Astrocyte (in vitro differentiated cells and primary cell): Measurements from ENCODE around the gene SNRPB2. TPM values are rescaled to one million over a fixed set of nuclear protein-coding genes. Genes with fewer than 3 reads are reported as not detected.

ENCODE experiments used
- DNase-seq: peaks from one replicate; pipeline ENCODE4 v3.0.0-alpha.2; 2010; ENCODE audit warnings: low read depth
- FAIRE-seq: peaks from 2 replicates; lab custom pipeline; 2011; peaks lifted over from hg19 to GRCh38; lab: Jason Lieb, UNC
- H2AFZ ChIP-seq: 2 replicates; pipeline ENCODE4 v1.6.0; 2012; ENCODE audit warnings: low read depth, low read length, inconsistent platforms
- H3K27ac ChIP-seq: 2 replicates; pipeline ENCODE4 v1.5.1; 2011; ENCODE audit warnings: low read depth, low read length, inconsistent platforms
- H3K27me3 ChIP-seq: 2 replicates; pipeline ENCODE4 v1.6.0; 2011; ENCODE audit warnings: low read length, inconsistent platforms; ENCODE audit not compliant: insufficient read depth
- H3K36me3 ChIP-seq: 2 replicates; pipeline ENCODE4 v1.5.1; 2011; ENCODE audit warnings: low read length, inconsistent platforms; ENCODE audit not compliant: insufficient read depth
- H3K4me1 ChIP-seq: 2 replicates; pipeline ENCODE4 v1.5.1; 2011; ENCODE audit warnings: low read length, inconsistent platforms; ENCODE audit not compliant: insufficient read depth
- H3K4me2 ChIP-seq: 2 replicates; pipeline ENCODE4 v1.6.0; 2012; ENCODE audit warnings: low read length, inconsistent platforms
- H3K4me3 ChIP-seq: 2 replicates; pipeline ENCODE4 v1.5.1; 2011; ENCODE audit warnings: low read depth, mild to moderate bottlenecking, low read length, inconsistent platforms; ENCODE audit not compliant: insufficient read depth
- H3K79me2 ChIP-seq: 2 replicates; pipeline ENCODE4 v1.6.0; 2012; ENCODE audit warnings: mild to moderate bottlenecking, low read length, inconsistent platforms; ENCODE audit not compliant: insufficient read depth
- H3K9ac ChIP-seq: 2 replicates; pipeline ENCODE4 v1.6.0; 2012; ENCODE audit warnings: mild to moderate bottlenecking, low read length, inconsistent platforms
- H3K9me3 ChIP-seq: 2 replicates; pipeline ENCODE4 v1.5.1; 2012; ENCODE audit warnings: low read depth, mild to moderate bottlenecking, low read length, inconsistent platforms; ENCODE audit not compliant: insufficient read depth
- H4K20me1 ChIP-seq: 2 replicates; pipeline ENCODE4 v1.6.0; 2012; ENCODE audit warnings: low read length, inconsistent platforms; ENCODE audit not compliant: insufficient read depth
- H3K27ac Mint-ChIP-seq: one replicate; pipeline ENCODE4 v1.8.0; 2021; ENCODE audit warnings: mild to moderate bottlenecking, mixed read lengths; ENCODE audit not compliant: unreplicated experiment
- H3K27me3 Mint-ChIP-seq: one replicate; pipeline ENCODE4 v1.8.0; 2021; ENCODE audit warnings: low read depth, mixed read lengths; ENCODE audit not compliant: unreplicated experiment
- H3K36me3 Mint-ChIP-seq: one replicate; pipeline ENCODE4 v1.8.0; 2021; ENCODE audit warnings: low read depth, mixed read lengths; ENCODE audit not compliant: unreplicated experiment
- H3K4me1 Mint-ChIP-seq: one replicate; pipeline ENCODE4 v1.8.0; 2021; ENCODE audit warnings: low read depth, mixed read lengths; ENCODE audit not compliant: unreplicated experiment
- H3K4me3 Mint-ChIP-seq: one replicate; pipeline ENCODE4 v1.8.0; 2021; ENCODE audit warnings: mild to moderate bottlenecking, moderate library complexity, mixed read lengths; ENCODE audit not compliant: unreplicated experiment
- H3K9me3 Mint-ChIP-seq: one replicate; pipeline ENCODE4 v1.8.0; 2021; ENCODE audit warnings: mild to moderate bottlenecking, mixed read lengths; ENCODE audit not compliant: unreplicated experiment
- CTCF ChIP-seq: IDR thresholded peaks from 2 replicates; pipeline ENCODE4 v1.5.1; 2011; ENCODE audit warnings: low read depth, mild to moderate bottlenecking, inconsistent platforms, low read length, moderate library complexity; ENCODE audit not compliant: insufficient read depth
- EZH2 ChIP-seq: IDR thresholded peaks from 2 replicates; pipeline ENCODE4 v1.6.1; 2012; ENCODE audit warnings: mild to moderate bottlenecking, low read length, inconsistent platforms; ENCODE audit not compliant: insufficient read depth
- total RNA-seq: library from RNA; stranded (reverse); gene quantifications from 2 replicates; pipeline ENCODE4 v1.2.1, GENCODE V29; 2021

Gene SNRPB2
- total RNA-seq, 1 donor from 2014 or later, result 76.3 TPM

GRCh38 chr20:16689906-16690305 lies 39.9 kb upstream of the SNRPB2 start:
- no peaks in the 10 kb centered on the region for H3K79me2 ChIP-seq
- H3K9me3 ChIP-seq, result no peaks in the 10 kb centered on the region
- no peaks in the 10 kb centered on the region for H4K20me1 ChIP-seq
- no peaks in the 10 kb centered on the region for H3K9me3 Mint-ChIP-seq
- no peak overlapping the region for H3K9ac ChIP-seq
- no peak overlapping the region for H3K4me2 ChIP-seq
- no peaks in the 10 kb centered on the region for H3K36me3 Mint-ChIP-seq
- no peak overlapping the region for H3K4me3 Mint-ChIP-seq
- no peak overlapping the region for H2AFZ ChIP-seq
- peaks cover 2% of the 10 kb centered on the region for H3K27me3 Mint-ChIP-seq
- H3K27me3 ChIP-seq, result no peaks in the 10 kb centered on the region
- no peak overlapping the region for H3K4me3 ChIP-seq
- no peak overlapping the region for H3K27ac Mint-ChIP-seq
- H3K4me1 Mint-ChIP-seq, result no peaks in the 10 kb centered on the region
- H3K27ac ChIP-seq, result no peak overlapping the region
- no peaks in the 10 kb centered on the region for H3K4me1 ChIP-seq
- no peaks in the 10 kb centered on the region for H3K36me3 ChIP-seq
- FAIRE-seq (no peak), DNase-seq (no peak)
- TF ChIP-seq EZH2, result no peak
- no peak for TF ChIP-seq CTCF

DNA sequence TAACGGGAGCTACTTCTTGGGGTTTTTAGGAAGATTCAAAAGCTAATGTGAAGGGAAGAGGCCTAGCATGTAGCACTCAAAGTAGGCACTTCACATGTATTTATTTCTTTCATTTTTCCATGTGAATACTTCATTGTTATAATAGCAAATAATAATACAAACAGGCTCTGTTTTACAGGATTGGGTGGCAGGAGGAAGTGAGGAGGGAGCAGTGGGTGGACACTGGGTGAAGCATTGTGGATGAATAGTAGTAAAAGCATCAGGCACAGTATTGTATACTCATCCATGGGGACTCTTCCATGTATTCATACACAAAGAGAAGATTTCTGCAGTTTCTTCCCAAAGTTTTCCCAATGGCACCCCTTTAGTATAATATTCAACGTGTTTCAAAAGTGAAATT lies 38.4 kb upstream of the SNRPB2 start:
- no peaks in the 10 kb centered on the region for H3K4me1 Mint-ChIP-seq
- DNase-seq, result no peak
- H3K4me3 Mint-ChIP-seq, result no peak overlapping the region
- no peak for FAIRE-seq
- H3K9me3 ChIP-seq, result no peaks in the 10 kb centered on the region
- no peaks in the 10 kb centered on the region for H3K36me3 ChIP-seq
- no peak overlapping the region for H3K4me3 ChIP-seq
- no peaks in the 10 kb centered on the region for H3K27me3 ChIP-seq
- no peak overlapping the region for H3K4me2 ChIP-seq
- H3K27ac Mint-ChIP-seq, result no peak overlapping the region
- H3K79me2 ChIP-seq, result no peaks in the 10 kb centered on the region
- no peaks in the 10 kb centered on the region for H3K9me3 Mint-ChIP-seq
- TF ChIP-seq EZH2 (no peak), CTCF (no peak)
- H4K20me1 ChIP-seq, result no peaks in the 10 kb centered on the region
- H2AFZ ChIP-seq, result no peak overlapping the region
- H3K36me3 Mint-ChIP-seq, result no peaks in the 10 kb centered on the region
- no peaks in the 10 kb centered on the region for H3K4me1 ChIP-seq
- no peak overlapping the region for H3K27ac ChIP-seq
- H3K27me3 Mint-ChIP-seq, result peaks cover 2% of the 10 kb centered on the region
- H3K9ac ChIP-seq, result no peak overlapping the region

- Mint-ChIP-seq H3K27ac (no peak overlapping the region), H3K9me3 (no peaks in the 10 kb centered on the region), H3K27me3 (peaks cover 6% of the 10 kb centered on the region), H3K36me3 (no peaks in the 10 kb centered on the region), H3K4me1 (no peaks in the 10 kb centered on the region), H3K4me3 (no peak overlapping the region)
- H3K9ac ChIP-seq, result no peak overlapping the region
- no peaks in the 10 kb centered on the region for H3K36me3 ChIP-seq
- H3K4me3 ChIP-seq, result no peak overlapping the region
- H3K4me1 ChIP-seq, result no peaks in the 10 kb centered on the region
- H3K27me3 ChIP-seq, result no peaks in the 10 kb centered on the region
- no peak overlapping the region for H3K27ac ChIP-seq
- no peak for TF ChIP-seq EZH2
- TF ChIP-seq CTCF, result no peak
- H3K9me3 ChIP-seq, result no peaks in the 10 kb centered on the region
- FAIRE-seq (no peak), DNase-seq (no peak)
- no peaks in the 10 kb centered on the region for H4K20me1 ChIP-seq
- no peak overlapping the region for H3K4me2 ChIP-seq
- no peaks in the 10 kb centered on the region for H3K79me2 ChIP-seq
- no peak overlapping the region for H2AFZ ChIP-seq
Observed at GRCh38 chr20:16692009-16692408, 37.8 kb upstream of the SNRPB2 start.
